COLO668 (cell line): ENCODE measurements around the gene RALBP1.

Experiments used
- DNase-seq: peaks from one replicate; lab custom pipeline; 2025; ENCODE audit not compliant: unreplicated experiment; lab: John Stamatoyannopoulos, UW

Gene RALBP1

DNA sequence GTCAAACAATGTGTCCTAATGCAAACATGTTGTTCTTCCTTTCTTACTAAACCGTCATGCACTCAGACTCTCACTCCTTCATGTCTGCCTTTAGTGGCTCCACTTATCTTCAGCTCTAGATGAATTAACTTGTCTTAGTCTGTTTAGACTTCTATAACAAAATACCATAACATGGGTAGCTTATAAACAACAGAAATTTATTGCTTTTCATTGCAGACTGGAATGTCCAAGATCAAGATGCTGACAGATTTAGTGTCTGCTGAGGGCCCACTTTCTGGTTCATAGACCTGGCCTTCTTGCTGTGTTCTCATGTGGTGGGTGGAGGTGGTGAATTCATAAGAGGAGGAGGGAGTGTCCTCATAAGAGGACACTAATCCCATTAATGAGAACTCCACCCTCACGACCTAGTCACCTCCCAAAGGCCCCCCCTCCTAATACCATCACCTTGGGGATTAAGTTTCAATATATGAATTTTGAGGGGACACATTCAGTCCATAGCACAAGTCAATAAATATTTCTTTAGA lies 32.3 kb downstream of the RALBP1 start:
- no peak for DNase-seq

DNA sequence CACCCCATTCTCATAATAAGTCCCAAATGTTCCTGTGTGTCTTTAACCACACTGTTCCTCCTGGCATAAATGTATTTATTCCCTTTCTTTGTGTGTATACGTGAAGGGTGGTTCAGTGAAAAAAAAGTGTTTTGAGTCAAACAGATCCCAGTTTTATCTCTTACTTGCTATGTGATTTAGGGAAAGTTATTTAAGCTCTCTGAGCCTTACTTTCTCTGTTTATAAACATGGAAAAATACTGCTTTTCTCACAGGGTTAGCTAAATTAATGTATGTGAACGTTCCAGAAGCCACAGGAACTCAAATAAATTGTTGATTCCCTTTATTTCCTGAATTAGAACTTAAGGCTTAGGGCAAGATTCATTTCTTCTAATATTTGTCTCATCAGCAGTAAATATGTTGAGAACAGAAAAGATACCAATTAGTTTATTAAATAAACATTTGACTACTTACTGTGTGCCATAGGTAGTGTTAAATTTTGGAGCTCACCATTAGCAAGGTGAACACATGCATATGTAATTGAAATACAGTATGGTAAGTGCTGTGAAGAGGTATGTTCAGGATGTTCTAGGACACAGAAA lies 33.2 kb downstream of the RALBP1 start:
- DNase-seq: no peak

DNA sequence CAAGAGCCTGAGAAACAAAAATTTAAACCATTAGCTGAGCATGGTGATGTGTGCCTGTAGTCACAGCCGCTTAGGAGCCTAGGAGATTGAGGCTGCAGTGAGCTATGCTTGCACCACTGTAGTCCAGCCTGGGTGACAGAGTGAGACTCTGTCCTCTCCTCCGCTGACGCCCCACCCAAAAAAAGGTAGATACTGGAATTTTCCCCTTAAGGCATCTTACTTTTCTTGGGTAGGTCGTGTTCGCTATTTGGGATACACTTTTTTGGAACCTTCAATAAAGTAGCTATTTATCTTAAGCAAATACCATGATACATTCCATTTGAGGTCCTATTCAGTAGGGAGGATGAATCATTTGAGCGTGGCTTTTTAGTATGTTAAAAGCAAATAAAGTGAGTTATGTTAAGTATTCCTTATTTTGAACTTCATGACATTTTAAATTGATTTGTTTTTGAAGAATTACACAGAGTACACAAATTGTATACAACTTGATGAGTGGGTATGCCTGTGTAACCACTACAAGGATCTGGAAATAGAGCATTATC lies 38.7 kb downstream of the RALBP1 start:
- no peak for DNase-seq

DNA sequence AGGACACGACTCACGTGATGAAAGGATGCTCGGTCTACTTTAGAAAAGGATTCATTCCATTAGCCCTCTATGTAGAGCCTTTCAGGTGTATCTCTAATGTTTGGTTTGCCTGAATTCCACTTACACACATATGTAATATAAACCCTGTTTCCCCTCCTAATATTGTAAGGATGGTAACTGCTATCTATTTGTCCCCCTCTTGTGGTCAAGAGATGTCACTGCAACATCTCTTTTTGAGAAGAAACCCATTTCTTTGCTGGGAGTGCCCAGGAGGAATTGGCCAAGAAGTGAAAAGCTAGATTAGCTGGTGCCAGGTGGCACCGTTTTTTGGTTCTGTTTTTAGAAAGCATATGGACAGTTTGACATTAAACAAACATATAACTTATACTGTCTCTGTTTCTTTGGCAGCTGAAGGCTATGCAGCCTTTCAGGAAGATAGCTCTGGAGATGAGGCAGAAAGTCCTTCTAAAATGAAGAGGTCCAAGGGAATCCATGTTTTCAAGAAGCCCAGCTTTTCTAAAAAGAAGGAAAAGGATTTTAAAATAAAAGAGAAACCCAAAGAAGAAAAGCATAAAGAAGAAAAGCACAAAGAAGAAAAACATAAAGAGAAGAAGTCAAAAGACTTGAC lies 41.2 kb downstream of the RALBP1 start:
- no peak for DNase-seq

DNA sequence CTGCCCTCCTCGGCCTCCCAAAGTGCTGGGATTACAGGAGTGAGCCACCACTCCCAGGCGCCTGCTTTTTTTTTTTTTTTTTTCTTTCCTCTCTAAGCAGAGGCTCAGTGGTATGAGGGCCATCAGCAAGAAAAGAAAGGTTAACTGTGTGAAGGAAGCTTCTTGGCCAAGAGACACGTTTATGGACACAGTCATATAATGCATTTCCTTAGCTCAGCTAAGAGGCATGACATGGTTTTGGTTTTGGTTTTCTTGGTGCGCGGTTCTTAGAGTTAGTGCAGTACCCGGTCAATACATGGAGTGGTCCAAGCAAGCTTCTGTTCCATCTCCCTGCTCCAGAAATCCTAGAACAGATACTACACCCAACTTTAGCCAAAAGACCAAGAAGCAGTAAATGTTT lies 42.6 kb downstream of the RALBP1 start:
- DNase-seq: no peak

DNA sequence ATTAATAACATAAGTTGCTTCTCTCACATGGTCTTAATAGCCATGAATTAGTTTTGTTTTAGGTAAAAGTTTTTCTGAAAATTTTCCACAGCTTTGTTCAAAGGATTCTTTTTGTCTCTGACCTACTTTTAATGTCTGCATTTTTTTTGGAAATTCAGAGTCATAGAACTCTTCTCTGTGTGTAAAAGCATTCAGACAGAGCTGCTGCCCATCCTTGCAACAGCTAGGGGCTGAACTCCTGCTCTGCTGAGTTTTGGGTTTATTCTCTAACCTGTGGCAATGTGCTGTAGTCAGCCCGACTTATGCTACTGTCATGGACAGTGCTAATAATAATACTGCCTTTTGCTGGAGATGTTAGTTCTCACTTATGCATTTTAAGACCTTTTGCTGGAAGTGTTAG lies 44.1 kb downstream of the RALBP1 start:
- no peak for DNase-seq

DNA sequence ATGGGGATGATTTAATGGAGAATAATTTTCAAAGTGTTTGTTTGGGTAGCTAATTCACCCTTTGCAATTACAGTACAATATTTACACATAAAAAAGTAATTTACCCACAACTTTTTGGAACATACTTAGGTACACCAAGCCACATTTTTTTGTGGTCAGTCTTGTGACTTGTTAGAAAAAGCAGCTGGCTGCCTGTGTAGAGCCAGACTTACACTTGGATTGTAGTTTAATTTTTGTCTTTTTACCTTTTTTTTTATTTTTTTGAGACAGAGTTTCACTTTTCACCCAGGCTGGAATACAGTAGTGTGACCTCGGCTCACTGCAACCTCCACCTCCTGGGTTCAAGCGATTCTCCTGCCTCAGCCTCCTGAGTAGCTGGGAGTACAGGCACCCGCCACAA lies 45.4 kb downstream of the RALBP1 start:
- DNase-seq: no peak

DNA sequence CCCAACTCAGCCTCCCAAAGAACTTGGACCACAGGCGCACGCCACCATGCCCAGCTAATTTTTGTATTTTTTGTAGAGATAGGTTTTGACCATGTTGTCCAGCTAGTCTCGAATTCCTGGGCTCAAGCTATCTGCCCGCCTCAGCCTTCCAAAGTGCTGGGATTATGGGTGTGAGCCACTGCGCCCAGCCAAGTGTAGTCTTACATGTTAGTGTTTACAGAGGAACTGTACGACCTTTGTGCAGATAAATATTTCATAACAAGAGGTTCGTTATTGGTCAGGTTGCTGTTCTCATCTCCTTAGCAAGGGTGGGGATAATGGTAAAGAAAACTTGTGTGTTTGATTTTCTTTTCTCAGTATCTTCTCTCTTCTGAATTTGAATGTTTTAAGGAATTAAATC lies 46.5 kb downstream of the RALBP1 start:
- no peak for DNase-seq

DNA sequence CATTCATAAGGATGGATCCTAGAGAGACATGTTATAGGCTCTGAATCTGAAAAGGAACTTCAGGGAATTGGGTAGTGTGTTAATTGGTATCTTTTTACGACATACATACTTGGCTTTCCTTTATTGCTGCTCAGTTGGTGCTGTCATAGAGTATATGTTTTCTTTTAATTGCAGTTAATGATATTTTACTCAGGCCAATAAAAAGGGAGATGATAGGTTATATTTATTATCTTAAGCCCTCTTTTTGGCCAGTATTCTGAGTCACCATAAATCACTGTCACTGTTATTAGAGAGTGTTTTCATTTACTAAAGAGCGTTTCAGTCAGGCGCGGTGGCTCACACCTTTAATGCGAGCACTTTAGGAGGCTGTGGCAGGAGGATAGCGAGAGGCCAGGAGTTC lies 47.6 kb downstream of the RALBP1 start:
- DNase-seq: no peak

DNA sequence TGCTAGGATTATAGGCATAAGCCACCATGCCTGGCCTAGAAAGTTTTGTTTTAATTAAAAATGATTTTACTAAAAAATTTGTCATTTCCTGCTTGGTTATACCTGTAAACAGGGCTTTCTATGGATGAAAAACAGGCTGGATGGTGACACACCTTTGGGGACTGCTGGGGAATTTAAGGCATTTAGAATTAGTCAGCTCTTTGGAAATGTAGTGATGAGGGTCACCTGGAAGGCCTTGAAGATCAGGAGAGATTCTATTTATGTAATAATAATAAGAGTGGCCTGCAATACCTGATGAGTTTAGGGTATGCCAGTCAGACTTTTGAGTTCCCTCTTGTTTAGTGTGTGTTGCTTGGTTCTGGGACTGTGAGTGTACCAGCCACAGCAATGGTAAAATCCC lies 51.1 kb downstream of the RALBP1 start:
- DNase-seq: no peak

DNA sequence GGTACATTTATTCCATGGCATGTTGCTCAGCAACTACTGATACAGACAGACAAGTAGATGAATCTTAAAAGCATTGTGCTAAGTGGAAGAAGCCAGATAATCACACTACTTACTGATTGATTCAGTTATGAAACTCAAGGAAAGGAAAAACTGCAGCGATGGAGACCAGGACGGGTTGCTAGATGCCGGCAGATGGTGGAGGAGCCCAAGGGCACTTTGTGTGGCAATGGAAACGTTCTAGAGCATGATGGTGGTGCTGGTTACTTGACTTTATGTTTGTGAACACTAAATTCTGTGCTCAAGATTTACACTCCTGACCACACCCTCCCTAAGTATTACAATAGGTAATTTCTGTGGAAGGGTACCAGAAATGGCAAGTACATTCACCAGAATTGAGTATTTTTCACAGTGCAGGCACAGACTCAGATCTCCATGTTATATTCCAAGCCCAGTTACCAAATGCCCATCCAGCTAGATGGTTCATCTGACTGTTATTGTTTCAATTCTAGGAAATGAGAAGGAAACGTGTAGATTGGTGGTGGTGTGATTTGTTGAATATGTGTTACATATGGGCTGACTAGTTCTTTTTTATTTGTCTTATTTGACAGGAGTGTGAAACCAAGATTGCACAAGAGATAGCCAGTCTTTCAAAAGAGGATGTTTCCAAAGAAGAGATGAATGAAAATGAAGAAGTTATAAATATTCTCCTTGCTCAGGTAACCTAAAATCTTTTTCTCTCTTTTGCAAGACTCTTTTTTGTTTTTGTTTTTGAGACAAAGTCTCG lies 55.1 kb downstream of the RALBP1 start:
- no peak for DNase-seq

DNA sequence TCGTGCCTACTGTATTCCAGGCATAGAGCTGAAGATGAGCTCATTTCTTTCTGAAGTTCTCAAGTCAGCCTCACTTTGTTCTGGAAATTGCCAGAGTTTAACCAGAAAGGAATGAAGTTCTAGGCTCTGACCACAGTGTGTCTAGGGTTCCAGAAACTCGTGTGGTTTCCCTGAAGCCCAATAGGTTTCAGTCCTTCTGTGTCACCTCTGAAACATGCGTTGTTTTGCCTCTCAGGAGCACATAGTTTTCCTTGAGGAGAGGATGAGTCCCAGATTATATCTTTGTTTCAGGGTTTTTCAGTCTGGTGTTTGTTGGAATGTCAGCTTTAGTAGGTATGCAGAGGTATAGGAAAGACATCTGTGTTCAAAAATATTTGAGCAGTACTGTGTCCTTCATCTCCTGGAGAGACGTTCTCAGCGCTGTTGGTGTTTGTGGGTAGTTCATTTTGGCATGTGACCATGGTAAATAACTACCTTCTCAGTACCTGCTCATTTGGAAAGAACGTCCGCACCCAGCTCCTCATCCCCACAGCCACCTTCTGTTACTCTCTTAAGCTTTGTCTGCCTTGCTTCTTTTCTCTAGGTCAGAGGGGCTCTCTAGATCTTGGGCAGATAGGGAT lies 56.6 kb downstream of the RALBP1 start:
- no peak for DNase-seq

DNA sequence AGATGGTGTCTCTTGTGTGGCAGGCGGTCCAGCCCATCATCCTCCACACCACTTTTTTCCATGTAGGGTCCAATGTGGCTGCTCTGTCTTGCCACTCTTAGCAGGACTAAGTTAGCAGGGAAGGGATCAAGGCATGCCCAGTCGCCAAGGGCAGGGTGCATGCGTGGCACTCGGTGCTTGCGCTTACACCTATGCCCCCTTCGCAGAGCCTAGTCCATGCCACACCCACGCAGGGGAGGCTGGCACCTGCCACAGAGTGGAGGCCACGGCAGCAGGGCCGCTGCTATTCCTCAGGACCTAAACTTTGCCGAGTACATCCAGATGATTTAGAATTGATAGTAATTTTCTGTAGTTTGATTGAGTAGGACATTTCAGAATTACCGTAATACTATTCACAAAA lies 59.5 kb downstream of the RALBP1 start:
- no peak for DNase-seq

DNA sequence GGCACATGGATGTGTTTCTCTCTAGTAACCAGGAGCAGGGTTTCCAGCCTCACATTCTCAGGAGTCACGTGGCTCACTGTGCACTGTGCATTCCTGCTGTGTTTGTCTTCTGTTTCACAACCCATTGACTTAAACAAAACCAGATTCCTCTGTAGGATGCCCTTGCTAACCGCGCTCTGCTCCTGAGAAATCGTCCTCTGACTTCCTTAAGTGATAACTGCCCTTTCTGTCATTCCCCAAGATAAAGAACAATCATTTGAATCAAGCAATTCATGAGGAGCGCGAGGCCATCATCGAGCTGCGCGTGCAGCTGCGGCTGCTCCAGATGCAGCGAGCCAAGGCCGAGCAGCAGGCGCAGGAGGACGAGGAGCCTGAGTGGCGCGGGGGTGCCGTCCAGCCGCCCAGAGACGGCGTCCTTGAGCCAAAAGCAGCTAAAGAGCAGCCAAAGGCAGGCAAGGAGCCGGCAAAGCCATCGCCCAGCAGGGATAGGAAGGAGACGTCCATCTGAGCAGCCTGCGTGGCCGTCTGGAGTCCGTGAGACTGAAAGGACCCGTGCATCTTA lies 60.2 kb downstream of the RALBP1 start:
- DNase-seq: no peak

DNA sequence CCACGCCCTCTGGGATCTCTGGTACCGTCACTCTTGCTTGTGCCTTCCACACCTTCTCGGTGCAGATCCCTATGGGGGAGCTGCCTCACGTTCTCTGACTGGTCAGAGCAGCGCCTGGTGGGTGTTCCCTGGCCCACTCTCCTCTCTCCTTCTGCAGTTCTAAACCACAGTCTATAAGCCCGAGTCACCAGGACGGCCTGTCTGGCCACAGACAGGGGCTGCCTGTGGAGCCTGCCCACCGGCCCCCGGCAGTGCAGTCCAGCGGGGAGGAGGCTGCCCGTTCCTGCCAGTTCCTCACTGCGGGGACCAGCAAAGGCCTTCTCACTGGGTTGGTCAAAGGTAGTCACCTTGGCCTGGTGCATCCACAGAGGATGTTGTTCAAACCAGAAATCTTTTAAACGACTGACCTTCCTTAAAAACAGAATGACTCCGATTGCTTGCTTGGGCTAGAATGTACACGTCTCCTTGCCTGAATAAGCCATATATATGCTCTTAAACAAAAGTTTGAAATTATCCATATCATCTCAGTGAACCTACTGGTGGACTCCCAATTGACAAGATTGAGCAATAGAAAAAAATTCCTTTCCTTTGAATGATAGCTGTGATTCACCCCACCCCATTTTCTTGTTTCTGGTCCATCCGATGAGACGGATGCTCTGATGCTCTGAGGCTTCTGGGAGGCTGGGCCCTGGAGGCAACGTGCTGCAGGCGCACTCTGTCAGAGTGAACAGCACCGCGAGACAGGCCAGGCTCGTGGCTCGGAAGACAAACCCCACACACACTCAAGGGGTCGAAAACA lies 61.2 kb downstream of the RALBP1 start:
- no peak for DNase-seq

DNA sequence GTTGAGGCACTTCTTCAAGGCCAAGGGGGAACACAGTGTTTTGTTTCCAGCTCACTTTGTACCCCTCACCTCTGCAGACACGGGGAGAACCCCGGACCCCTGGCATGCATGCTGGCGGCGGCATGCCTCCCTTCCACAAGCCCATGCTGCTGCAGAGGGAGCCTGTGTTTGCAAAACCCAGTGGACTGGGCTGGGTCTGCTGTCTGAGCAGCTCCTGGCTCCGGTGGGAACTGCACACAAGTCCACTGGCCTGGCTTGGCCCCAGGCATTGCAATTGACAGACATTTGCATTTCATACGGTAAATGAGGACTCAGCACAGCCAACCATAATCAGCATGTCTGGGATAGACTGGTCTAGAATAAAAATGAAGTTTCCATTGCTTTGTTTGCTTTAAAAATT lies 62.4 kb downstream of the RALBP1 start:
- no peak for DNase-seq

DNA sequence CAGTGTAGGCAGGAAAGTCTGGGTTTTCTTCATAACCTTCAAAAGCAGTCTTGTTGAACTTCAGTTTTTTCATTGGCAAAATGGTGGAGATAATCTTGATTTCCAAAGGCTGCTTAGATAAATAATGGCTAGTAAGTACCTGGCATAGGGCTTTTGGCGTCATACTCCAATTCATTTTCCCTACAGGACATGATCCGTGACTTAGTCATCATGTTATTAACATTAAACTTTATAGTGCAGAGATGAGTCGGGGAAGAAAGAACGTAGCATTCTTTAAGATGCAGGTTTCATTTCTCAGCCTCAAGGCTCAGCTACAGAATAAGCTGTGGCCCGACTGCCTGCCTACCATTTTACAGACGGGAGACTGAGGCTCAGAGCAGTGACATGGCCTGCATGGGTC lies 64.0 kb downstream of the RALBP1 start:
- DNase-seq: no peak

DNA sequence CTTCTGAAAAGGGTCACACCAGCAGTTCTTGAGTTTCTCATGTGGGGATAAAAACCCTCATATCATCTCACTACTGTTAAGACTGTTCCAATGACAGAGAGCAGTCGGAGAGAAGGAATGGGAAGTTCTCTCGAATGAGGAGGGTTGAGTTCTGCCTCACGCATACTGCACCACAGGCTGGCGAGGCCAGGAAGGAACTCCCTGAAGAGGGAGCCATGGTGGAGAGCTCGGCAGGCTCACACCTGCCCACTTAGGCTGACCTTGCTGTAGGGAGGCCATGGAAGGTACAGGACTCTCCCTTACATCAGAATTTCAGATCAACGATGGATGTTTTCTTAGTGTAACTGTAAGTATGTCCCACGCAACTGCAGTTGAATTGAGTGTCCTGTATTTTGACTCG lies 64.6 kb downstream of the RALBP1 start:
- DNase-seq: no peak

DNA sequence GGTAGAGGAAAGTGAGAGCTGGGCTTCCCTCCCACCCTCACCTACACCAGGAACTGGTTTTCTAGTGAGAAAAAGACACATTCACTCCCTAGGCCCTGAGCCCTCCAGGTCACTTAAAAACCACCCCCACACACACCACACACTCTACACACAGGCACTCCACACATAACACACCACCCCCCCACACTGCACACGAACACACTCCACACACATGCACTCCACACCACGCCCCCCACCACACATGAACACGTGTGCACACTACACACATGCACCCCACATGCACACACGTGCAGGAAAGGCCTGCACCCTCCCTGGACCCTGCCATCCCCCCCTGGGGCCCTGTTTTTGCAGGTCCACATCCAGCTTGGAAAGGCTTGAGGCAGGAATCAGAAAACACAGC lies 67.6 kb downstream of the RALBP1 start:
- DNase-seq: no peak

DNA sequence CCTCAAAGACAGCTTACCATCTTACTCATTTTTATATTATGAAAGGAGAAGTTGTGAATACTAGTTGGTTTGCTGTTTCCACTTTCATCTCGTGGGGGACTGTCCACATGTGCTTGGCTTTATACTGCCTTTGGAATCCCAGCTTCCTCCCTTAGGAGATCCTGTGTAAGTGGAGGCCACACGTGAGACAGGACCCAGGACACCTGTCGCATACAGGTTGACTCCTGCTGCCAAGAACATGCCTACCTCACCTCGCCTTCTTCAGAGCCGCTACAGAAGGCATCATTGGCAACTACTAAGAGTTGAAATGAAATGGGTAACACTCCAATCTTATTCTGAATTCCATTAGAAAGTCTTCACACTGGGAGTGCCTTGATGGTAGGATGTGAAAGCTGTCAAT lies 69.7 kb downstream of the RALBP1 start:
- DNase-seq: no peak

DNA sequence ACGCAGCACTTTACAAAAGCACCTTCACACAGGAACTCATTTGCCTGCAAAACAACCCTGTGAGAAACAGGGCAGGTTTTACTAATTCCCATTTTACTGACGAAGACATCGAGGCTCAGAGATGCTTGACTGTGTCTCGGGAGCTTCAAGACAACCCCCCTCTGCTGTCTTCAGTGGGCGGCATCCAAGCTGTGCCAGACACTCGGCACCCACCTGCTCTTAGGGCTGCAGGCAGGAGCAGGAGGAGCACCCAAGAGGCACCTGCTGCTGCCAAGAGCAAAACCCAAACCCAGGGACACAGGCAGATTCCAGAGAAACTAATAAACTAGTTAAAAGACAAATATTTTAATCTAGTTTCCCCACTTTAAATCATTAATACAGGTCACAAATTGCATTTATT lies 71.2 kb downstream of the RALBP1 start:
- no peak for DNase-seq
